Left lobe of liver (tissue), 2 donors: Measurements from ENCODE around the gene FKBP4. TPM values are rescaled to one million over a fixed set of nuclear protein-coding genes. Genes with fewer than 3 reads are reported as not detected.

Experiments used
- ATAC-seq: fragments of 200-7000 bp; cut with Tn5 transposase; one replicate; pipeline ENCODE4 v1.9.1; 2020; ENCODE audit warnings: mild to moderate bottlenecking, moderate library complexity
- DNase-seq: peaks from one replicate; pipeline ENCODE4 v3.0.0-alpha.2; 2020; ENCODE audit warnings: low spot score
- total RNA-seq: library from RNA; stranded (reverse); gene quantifications from one replicate; pipeline ENCODE4 v1.2.1, GENCODE V29; 2021
- donor health status: DM: no; HTN: no; CAD: no; lungs with moderate emphysema.
- donor health status: DM: no; HTN: yes; CAD: no.

FKBP4 gene
- total RNA-seq, 1 donor from 2014 or later = 50.4 TPM

- no peak for ATAC-seq
- no peak for DNase-seq
Measured at GRCh38 chr12:2776129-2776806, 18.5 kb upstream of the FKBP4 start.

- DNase-seq (no peak), ATAC-seq (no peak)
Measured at GRCh38 chr12:2779281-2779680, 15.5 kb upstream of the FKBP4 start.

GRCh38 chr12:2783936-2784600 is 10.7 kb upstream of the FKBP4 start:
- DNase-seq = peak; percentile 67
- peak; percentile 99 for ATAC-seq

DNA sequence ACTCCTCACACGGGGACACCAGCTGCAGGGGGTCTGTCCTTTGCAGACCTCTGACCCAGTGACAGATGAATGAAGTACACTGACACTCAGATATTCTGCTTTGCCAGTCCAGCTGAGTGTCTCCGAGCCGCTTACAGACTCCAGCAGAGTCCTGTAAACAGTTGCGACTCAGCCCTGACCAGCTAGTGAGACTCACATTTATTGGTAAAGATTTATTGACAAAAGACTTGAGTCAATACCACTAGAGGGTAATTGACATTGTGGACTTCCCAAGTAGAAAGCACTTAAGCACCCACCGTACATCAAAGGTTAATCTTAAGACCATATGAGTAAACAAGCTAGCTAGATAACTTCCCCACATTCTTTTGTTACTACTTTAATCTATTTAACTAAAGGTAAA is 9.8 kb upstream of the FKBP4 start:
- DNase-seq (no peak), ATAC-seq (no peak)

DNA sequence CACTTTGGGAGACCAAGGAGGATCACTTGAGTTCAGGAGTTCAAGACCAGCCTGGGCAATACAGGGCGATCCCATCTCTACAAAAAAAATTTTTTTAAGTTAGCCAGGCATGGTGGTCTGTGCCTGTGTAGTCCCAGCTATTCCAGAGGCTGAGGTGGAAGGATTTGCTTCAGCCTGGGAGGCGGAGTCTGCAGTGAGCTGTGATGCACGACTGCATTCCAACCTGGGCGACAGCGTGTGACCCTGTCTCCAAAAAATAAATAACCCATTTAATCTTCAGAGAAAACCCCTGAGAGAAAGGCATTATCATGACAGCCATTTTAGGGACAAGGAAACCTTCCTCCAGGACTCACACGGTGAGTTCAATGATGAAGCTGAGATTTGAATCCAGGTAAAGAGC is 3.7 kb upstream of the FKBP4 start:
- DNase-seq (peak; percentile 23), ATAC-seq (no peak)

GRCh38 chr12:2792671-2793500 is 1.9 kb upstream of the FKBP4 start:
- ATAC-seq (no peak), DNase-seq (no peak)

DNA sequence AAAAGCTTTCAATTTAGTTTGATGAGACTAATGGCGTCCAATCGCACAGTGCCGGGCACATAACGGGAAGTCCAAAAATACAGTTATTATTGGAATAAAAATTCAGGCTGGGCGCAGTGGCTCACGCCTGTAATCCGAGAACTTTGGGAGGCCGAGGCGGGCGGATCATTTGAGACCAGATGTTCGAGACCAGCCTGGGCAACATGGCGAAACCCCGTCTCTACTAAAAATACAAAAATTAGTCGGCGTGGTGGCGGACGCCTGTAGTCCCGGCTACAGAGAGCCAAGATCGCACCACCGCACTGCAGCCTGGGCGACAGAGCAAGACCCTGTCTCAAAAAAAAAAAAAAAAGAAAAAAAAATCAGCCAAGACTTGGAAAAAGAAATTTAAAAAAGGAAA is 1.2 kb upstream of the FKBP4 start:
- no peak for ATAC-seq
- no peak for DNase-seq

- ATAC-seq (peak; percentile 59), DNase-seq (no peak)
Measured at GRCh38 chr12:2794191-2794735, 507 bp upstream of the FKBP4 start.

DNA sequence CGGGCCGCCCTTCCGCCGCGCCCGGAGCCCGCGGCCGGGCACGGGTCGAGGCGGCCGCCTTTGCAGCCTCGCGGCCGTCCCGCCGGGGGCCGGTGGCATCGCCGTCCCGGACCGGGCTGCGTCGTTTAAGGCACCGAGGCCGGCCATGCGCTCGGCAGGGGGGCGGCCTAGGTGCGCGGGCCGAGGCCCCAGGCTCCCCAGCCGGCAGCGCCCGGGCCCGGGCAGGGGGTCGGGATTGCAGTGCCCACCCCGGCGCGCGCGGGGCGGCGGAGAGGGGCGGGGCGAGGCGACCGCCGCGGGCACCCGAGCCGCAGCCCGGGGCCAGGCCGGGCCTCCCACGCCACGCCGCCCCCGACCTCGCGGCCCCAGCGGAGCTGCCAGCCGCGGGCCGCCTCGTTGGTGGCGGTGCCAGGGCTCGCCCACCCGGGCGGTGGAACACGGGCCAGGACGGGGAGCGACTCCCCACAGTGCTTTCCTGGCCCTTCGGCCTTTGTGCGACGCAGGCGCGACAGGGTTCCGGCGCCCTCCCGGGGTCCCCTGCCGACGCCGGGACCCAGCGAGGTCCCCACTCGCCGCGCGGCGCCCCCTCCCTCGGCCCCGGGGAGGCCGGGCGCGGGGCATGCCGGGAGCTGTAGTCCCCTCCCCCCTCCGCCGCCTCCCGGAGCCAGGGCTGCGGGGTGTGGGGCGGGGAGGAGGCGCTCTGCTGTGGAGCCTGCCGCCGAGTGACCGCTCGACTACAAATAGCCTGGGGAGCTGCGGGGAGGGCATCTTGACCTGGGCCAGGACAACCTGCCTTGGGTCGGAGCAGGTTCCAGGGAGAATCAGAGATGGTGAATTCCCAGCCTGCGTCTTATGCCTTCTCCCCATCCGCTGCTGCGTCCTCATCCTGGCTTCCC is 769 bp downstream of the FKBP4 start:
- ATAC-seq (peak; percentile 81), DNase-seq (peak; percentile 84)

GRCh38 chr12:2796187-2796666 is 1.5 kb downstream of the FKBP4 start:
- ATAC-seq (peak; percentile 8), DNase-seq (no peak)

- no peak for DNase-seq
Measured at GRCh38 chr12:2797721-2798418, 3.1 kb downstream of the FKBP4 start.

DNA sequence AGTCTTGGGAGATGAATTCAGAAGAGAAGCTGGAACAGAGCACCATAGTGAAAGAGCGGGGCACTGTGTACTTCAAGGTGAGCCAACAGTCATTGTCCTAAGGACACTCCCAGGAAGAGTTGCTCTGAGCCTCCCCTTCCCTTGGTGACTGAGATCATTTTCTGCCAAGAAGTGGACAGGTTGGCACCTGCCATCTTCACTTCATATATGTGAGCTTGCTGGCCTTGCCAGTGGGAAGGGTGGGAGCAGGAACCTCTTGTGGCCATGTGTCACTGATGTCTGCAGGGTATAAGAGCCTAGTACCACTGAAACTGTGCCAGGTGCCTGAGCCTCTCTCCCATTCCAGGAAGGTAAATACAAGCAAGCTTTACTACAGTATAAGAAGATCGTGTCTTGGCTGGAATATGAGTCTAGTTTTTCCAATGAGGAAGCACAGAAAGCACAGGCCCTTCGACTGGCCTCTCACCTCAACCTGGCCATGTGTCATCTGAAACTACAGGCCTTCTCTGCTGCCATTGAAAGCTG is 5.3 kb downstream of the FKBP4 start:
- ATAC-seq (no peak), DNase-seq (no peak)

More at GRCh38 chr12:2797721-2798418, 3.1 kb downstream of the FKBP4 start:
- no peak for ATAC-seq

GRCh38 chr12:2801044-2801783 is 6.4 kb downstream of the FKBP4 start:
- ATAC-seq = no peak
- DNase-seq = no peak

DNA sequence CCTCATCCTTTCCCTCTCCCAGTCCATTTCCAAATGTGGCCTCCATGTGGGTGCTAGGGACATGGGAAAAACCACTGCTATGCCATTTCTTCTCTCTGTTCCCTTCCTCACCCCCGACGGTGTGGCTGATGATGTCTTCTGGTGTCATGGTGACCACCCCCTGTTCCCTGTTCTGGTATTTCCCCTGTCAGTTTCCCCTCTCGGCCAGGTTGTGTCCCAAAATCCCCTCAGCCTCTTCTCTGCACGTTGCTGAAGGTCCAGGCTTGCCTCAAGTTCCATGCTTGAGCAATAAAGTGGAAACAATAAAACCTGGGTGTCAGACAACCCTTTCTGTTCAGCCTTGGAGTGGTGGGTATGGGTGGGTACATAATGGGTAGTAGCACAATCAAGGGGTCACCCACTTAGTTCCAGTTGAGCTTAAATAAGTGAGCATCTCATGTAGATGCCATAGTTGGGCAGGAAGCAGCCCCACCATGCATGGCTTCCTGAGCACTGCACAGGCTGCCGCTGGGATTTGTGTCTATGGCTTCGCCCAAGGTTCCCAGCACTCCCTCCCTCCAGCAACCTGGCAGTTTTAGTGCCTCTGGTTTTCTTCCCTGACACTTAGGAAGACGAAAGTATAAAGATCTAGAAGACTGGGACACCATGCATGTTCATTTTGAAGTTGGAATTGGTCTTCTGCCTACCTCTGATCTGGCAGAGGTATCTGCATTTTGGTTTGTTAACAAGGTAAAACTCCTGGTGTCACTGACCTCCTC is 9.0 kb downstream of the FKBP4 start:
- DNase-seq (no peak), ATAC-seq (peak; percentile 50)

GRCh38 chr12:2804393-2805142 is 9.8 kb downstream of the FKBP4 start:
- peak; percentile 75 for ATAC-seq
- DNase-seq = peak; percentile 63

GRCh38 chr12:2805143-2805520 is 10.4 kb downstream of the FKBP4 start:
- DNase-seq (no peak), ATAC-seq (no peak)

- peak; percentile 28 for ATAC-seq
- no peak for DNase-seq
Measured at GRCh38 chr12:2806700-2807099, 11.9 kb downstream of the FKBP4 start.
